ENCODE results near the gene CEBPG.

CEBPG gene

DNA sequence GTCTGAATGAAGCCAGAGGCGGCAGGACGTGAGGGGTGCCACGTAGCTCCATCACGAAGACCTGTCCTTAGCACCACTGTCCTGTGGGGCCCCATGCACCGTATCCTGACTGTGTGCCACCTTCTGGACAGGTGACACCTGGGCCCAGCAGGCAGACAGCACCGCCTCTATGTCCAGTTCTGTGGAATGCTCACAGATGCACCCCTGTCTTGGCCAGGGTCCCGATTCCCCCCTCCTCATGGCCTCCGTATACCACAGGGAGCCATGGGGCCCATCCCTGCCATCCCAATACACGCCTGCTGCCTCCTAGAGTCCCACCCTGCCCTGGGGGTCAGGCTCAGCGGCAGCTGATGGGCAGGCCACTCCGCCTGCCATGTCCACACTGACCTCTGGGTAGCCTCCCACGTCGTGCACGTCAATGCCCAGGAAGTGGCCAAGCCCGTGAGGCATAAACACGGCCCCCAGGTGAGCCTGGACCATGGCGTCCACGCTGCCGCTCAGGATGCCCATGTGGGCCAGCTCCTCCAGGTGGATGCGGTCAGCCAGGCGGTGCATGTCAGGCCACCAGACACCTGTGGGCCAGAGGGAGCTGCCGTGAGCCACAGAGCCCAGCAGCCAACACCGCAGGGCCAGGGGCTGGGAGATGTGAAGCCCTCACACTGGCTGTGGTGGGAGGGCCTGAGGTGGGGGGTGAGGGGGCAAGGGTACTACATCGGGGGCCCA lies 17.6 kb downstream of the CEBPG start:
- DNase-seq (ENCODE audit: low spot score), result no peak
- H3K27me3 ChIP-seq (ENCODE audit: control insufficient read depth in 3 of 3, insufficient read depth in 3 of 3, low read depth in 1 of 3, low read length in 3 of 3), result no peaks in the 10 kb centered on the region
- peaks cover 6 to 7% of the 10 kb centered on the region in 2 donors for H3K36me3 ChIP-seq (replicated peaks in 1 of 2; ENCODE audit: control insufficient read depth in 2 of 2, insufficient read depth in 2 of 2, low read length in 2 of 2)
- peak overlapping the region; percentile 20 for H2AK5ac ChIP-seq (ENCODE audit: low read depth, low read length)
- peaks cover 0 to 11% of the 10 kb centered on the region in 2 donors for H3K4me1 ChIP-seq (ENCODE audit: control insufficient read depth in 2 of 2, insufficient read depth in 1 of 2, low read depth in 1 of 2, low read length in 2 of 2)
- H4K8ac ChIP-seq (ENCODE audit: low read depth, low read length), result peak overlapping the region; percentile 82
- peak overlapping the region; percentile 4 for H3K14ac ChIP-seq (ENCODE audit: low read length)
- H3K27ac ChIP-seq (replicated peaks; ENCODE audit: low read length), result no peak overlapping the region
- no peak overlapping the region for H4K91ac ChIP-seq (ENCODE audit: low read depth, low read length, poor library complexity)
- peak overlapping the region; percentile 12 for H3K18ac ChIP-seq (ENCODE audit: low read length)
- H2BK12ac ChIP-seq (ENCODE audit: low read length), result peak overlapping the region; percentile 84
- no peak overlapping the region for H3K4ac ChIP-seq (ENCODE audit: low read length)
- peaks cover 22% of the 10 kb centered on the region for H3K79me1 ChIP-seq (ENCODE audit: low read depth, low read length)
- no peak overlapping the region for H2BK120ac ChIP-seq (ENCODE audit: low read depth, low read length)
- H3K4me2 ChIP-seq (ENCODE audit: insufficient read depth, low read length, poor library complexity, severe bottlenecking), result no peak overlapping the region
- H3K4me3 ChIP-seq (ENCODE audit: low read length in 2 of 2), result no peak overlapping the region
- WGBS, 2 donors (ENCODE audit: extremely low coverage in 2 of 2, insufficient read length in 2 of 2, insufficient replicate concordance in 1 of 2), result no CpG with 5 or more reads among the region's 24 CpGs
- no peaks in the 10 kb centered on the region for H3K9me3 ChIP-seq (replicated peaks in 1 of 2; ENCODE audit: control insufficient read depth in 2 of 2, insufficient read depth in 1 of 2, low read depth in 1 of 2, low read length in 2 of 2)
- H3K23ac ChIP-seq (ENCODE audit: low read depth, low read length, poor library complexity), result peak overlapping the region; percentile 73
- no peak overlapping the region for H2BK15ac ChIP-seq (ENCODE audit: low read length)
- H2BK5ac ChIP-seq (ENCODE audit: low read length), result no peak overlapping the region
- H2AFZ ChIP-seq (ENCODE audit: low read length), result no peak overlapping the region
- peak overlapping the region; percentile 44 for H3K9ac ChIP-seq (ENCODE audit: low read depth, low read length, poor library complexity)

- no peak overlapping the region for H3K4ac ChIP-seq (ENCODE audit: low read length)
- no peaks in the 10 kb centered on the region for H3K9me3 ChIP-seq (replicated peaks in 1 of 2; ENCODE audit: control insufficient read depth in 2 of 2, insufficient read depth in 1 of 2, low read depth in 1 of 2, low read length in 2 of 2)
- no peak overlapping the region for H2BK120ac ChIP-seq (ENCODE audit: low read depth, low read length)
- H3K23ac ChIP-seq (ENCODE audit: low read depth, low read length, poor library complexity), result no peak overlapping the region
- no CpG with 5 or more reads among the region's 12 CpGs for WGBS, 2 donors (ENCODE audit: extremely low coverage in 2 of 2, insufficient read length in 2 of 2, insufficient replicate concordance in 1 of 2)
- H3K4me1 ChIP-seq (ENCODE audit: control insufficient read depth in 2 of 2, insufficient read depth in 1 of 2, low read depth in 1 of 2, low read length in 2 of 2), result peaks cover 2 to 12% of the 10 kb centered on the region in 2 donors
- no peak overlapping the region for H2BK15ac ChIP-seq (ENCODE audit: low read length)
- H3K27ac ChIP-seq (replicated peaks; ENCODE audit: low read length), result no peak overlapping the region
- H3K27me3 ChIP-seq (ENCODE audit: control insufficient read depth in 3 of 3, insufficient read depth in 3 of 3, low read depth in 1 of 3, low read length in 3 of 3), result no peaks in the 10 kb centered on the region
- H3K79me1 ChIP-seq (ENCODE audit: low read depth, low read length), result peaks cover 23% of the 10 kb centered on the region
- no peak overlapping the region for H3K9ac ChIP-seq (ENCODE audit: low read depth, low read length, poor library complexity)
- H3K4me3 ChIP-seq (ENCODE audit: low read length in 2 of 2), result no peak overlapping the region
- no peak overlapping the region for H2BK12ac ChIP-seq (ENCODE audit: low read length)
- H2AFZ ChIP-seq (ENCODE audit: low read length), result no peak overlapping the region
- peak overlapping the region; percentile 44 for H3K18ac ChIP-seq (ENCODE audit: low read length)
- no peak overlapping the region for H2BK5ac ChIP-seq (ENCODE audit: low read length)
- no peak overlapping the region for H2AK5ac ChIP-seq (ENCODE audit: low read depth, low read length)
- DNase-seq (ENCODE audit: low spot score), result no peak
- no peak overlapping the region for H4K91ac ChIP-seq (ENCODE audit: low read depth, low read length, poor library complexity)
- H3K14ac ChIP-seq (ENCODE audit: low read length), result no peak overlapping the region
- H3K36me3 ChIP-seq (replicated peaks in 1 of 2; ENCODE audit: control insufficient read depth in 2 of 2, insufficient read depth in 2 of 2, low read length in 2 of 2), result peaks cover 0 to 6% of the 10 kb centered on the region in 2 donors
- H3K4me2 ChIP-seq (ENCODE audit: insufficient read depth, low read length, poor library complexity, severe bottlenecking), result no peak overlapping the region
- H4K8ac ChIP-seq (ENCODE audit: low read depth, low read length), result no peak overlapping the region
These were observed 18.2 kb downstream of the CEBPG start for GRCh38 chr19:33391631-33392249.

DNA sequence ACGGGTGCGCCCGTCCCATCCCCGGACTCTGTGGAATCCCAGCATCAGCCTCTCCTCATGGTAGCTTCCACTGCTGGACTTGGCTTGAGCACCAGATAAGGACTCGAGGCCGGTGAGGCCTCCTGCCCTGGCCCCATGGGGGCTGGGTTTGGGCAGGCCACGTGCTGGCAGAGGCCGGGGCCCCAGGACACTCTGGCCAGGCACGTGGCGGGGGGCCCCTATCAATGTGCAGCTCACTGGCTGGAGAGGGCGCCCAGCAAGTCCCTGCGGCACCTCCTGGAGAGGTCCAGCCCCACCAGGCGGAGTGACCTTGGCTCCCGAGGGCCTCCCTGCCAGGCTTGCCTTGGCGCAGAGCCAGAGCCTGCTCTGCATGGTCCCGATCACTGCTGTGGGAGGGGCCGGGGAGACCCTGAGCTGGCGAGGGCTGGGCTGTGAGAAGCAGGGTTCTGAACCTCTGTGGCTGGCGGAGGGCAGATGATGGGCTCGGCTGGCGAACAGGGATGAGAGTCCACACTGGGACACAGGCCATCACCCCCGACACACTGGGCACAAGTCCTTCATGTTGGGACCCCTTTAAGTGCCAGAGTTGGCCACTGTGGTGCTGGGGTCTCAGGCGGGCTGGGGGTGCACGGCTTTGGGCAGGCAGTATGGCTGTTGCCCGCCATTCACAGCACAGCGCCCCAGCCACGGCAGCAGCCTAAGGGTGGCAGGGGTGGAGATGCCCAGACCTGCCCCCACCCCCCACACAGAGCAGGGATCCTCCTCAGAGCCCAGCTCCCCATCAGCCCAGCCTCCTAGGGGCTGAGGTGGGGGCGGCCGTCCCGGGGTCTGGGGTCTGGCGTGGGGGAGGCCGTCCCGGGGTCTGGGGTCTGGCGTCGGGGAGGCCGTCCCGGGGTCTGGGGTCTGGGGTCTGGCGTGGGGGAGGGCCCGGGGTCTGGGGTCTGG lies 19.1 kb downstream of the CEBPG start:
- peaks cover 0 to 2% of the 10 kb centered on the region in 2 donors for H3K36me3 ChIP-seq (replicated peaks in 1 of 2; ENCODE audit: control insufficient read depth in 2 of 2, insufficient read depth in 2 of 2, low read length in 2 of 2)

More for the DNA sequence above, 19.1 kb downstream of the CEBPG start:
- H3K18ac ChIP-seq (ENCODE audit: low read length), result peak overlapping the region; percentile 80
- peak overlapping the region; percentile 44 for H3K9ac ChIP-seq (ENCODE audit: low read depth, low read length, poor library complexity)
- no peak overlapping the region for H2BK15ac ChIP-seq (ENCODE audit: low read length)
- WGBS, 2 donors (ENCODE audit: extremely low coverage in 2 of 2, insufficient read length in 2 of 2, insufficient replicate concordance in 1 of 2), result no CpG with 5 or more reads among the region's 39 CpGs
- no peak overlapping the region for H2BK120ac ChIP-seq (ENCODE audit: low read depth, low read length)
- H3K9me3 ChIP-seq (replicated peaks in 1 of 2; ENCODE audit: control insufficient read depth in 2 of 2, insufficient read depth in 1 of 2, low read depth in 1 of 2, low read length in 2 of 2), result no peaks in the 10 kb centered on the region
- peak overlapping the region; percentile 80 for H3K23ac ChIP-seq (ENCODE audit: low read depth, low read length, poor library complexity)
- peak overlapping the region; percentile 84 for H2BK12ac ChIP-seq (ENCODE audit: low read length)
- H3K4me3 ChIP-seq (ENCODE audit: low read length in 2 of 2), result no peak overlapping the region
- no peaks in the 10 kb centered on the region for H3K27me3 ChIP-seq (ENCODE audit: control insufficient read depth in 3 of 3, insufficient read depth in 3 of 3, low read depth in 1 of 3, low read length in 3 of 3)
- no peak overlapping the region for H4K8ac ChIP-seq (ENCODE audit: low read depth, low read length)
- H3K79me1 ChIP-seq (ENCODE audit: low read depth, low read length), result peaks cover 24% of the 10 kb centered on the region
- peak overlapping the region; percentile 26 for H2AK5ac ChIP-seq (ENCODE audit: low read depth, low read length)
- H3K27ac ChIP-seq (replicated peaks; ENCODE audit: low read length), result no peak overlapping the region
- H3K4me2 ChIP-seq (ENCODE audit: insufficient read depth, low read length, poor library complexity, severe bottlenecking), result no peak overlapping the region
- no peak overlapping the region for H3K4ac ChIP-seq (ENCODE audit: low read length)
- DNase-seq (ENCODE audit: low spot score), result no peak
- no peak overlapping the region for H4K91ac ChIP-seq (ENCODE audit: low read depth, low read length, poor library complexity)
- H3K14ac ChIP-seq (ENCODE audit: low read length), result peak overlapping the region; percentile 94
- H2BK5ac ChIP-seq (ENCODE audit: low read length), result no peak overlapping the region
- H2AFZ ChIP-seq (ENCODE audit: low read length), result no peak overlapping the region
- H3K4me1 ChIP-seq (ENCODE audit: control insufficient read depth in 2 of 2, insufficient read depth in 1 of 2, low read depth in 1 of 2, low read length in 2 of 2), result peaks cover 7 to 19% of the 10 kb centered on the region in 2 donors

Data from neuronal stem cell (in vitro differentiated cells).